Mesendoderm (in vitro differentiated cells): ENCODE data around the gene GNL3.

Experiments
- DNase-seq: peaks from one replicate; pipeline ENCODE4 v3.0.0; 2013
- H2AK5ac ChIP-seq: 2 replicates; pipeline ENCODE4 v1.6.1; 2013; ENCODE audit warnings: low read length, inconsistent platforms
- H2BK120ac ChIP-seq: 2 replicates; pipeline ENCODE4 v1.6.1; 2013; ENCODE audit warnings: low read depth, mild to moderate bottlenecking, low read length, moderate library complexity, mixed read lengths
- H2BK15ac ChIP-seq: replicated peaks from 2 replicates; pipeline ENCODE4 v1.6.1; 2013; ENCODE audit warnings: low read depth, mild to moderate bottlenecking, moderate library complexity
- H2BK5ac ChIP-seq: 2 replicates; pipeline ENCODE4 v1.6.1; 2013; ENCODE audit warnings: low read length, inconsistent platforms
- H3K18ac ChIP-seq: 2 replicates; pipeline ENCODE4 v1.6.1; 2013; ENCODE audit warnings: mild to moderate bottlenecking, low read length, mixed read lengths
- H3K23ac ChIP-seq: one replicate; pipeline ENCODE4 v1.6.1; 2013; ENCODE audit warnings: low read length
- H3K27ac ChIP-seq: 2 replicates; pipeline ENCODE4 v1.5.1; 2013; ENCODE audit warnings: low read depth, mild to moderate bottlenecking, inconsistent platforms, low read length, moderate library complexity
- H3K27me3 ChIP-seq: 2 replicates; pipeline ENCODE4 v1.6.1; 2013; ENCODE audit warnings: low read length, control low read depth, mild to moderate bottlenecking, inconsistent platforms; ENCODE audit not compliant: insufficient read depth, poor library complexity
- H3K36me3 ChIP-seq: 2 replicates; pipeline ENCODE4 v1.6.1; 2013; ENCODE audit warnings: low read length, inconsistent platforms; ENCODE audit not compliant: control insufficient read depth, insufficient read depth
- H3K4ac ChIP-seq: one replicate; pipeline ENCODE4 v1.6.1; 2013; ENCODE audit warnings: low read depth, mild to moderate bottlenecking, low read length, moderate library complexity
- H3K4me1 ChIP-seq: 2 replicates; pipeline ENCODE4 v1.6.1; 2013; ENCODE audit warnings: low read depth, low read length, inconsistent platforms; ENCODE audit not compliant: control insufficient read depth
- H3K4me2 ChIP-seq: 2 replicates; pipeline ENCODE4 v1.6.1; 2013; ENCODE audit warnings: low read length
- H3K4me3 ChIP-seq: 2 replicates; pipeline ENCODE4 v1.5.1; 2013; ENCODE audit warnings: mild to moderate bottlenecking, low read length
- H3K56ac ChIP-seq: one replicate; pipeline ENCODE4 v1.6.1; 2013; ENCODE audit warnings: low read length
- H3K79me1 ChIP-seq: 2 replicates; pipeline ENCODE4 v1.6.1; 2013; ENCODE audit warnings: low read length, inconsistent platforms
- H3K79me2 ChIP-seq: 2 replicates; pipeline ENCODE4 v1.6.1; 2013; ENCODE audit warnings: mild to moderate bottlenecking, low read length; ENCODE audit not compliant: control insufficient read depth, insufficient read depth
- H3K9ac ChIP-seq: 2 replicates; pipeline ENCODE4 v1.6.1; 2013; ENCODE audit warnings: low read length, inconsistent platforms
- H4K5ac ChIP-seq: one replicate; pipeline ENCODE4 v1.6.1; 2013; ENCODE audit warnings: low read length
- H4K8ac ChIP-seq: one replicate; pipeline ENCODE4 v1.6.1; 2013; ENCODE audit warnings: low read depth, mild to moderate bottlenecking, control low read depth, low read length, moderate library complexity
- WGBS: extraction: QIAGEN DNeasy Blood & Tissue Kit; methylation state at CpG from one replicate; pipeline ENCODE4 v1.1.7; 2013; ENCODE audit warnings: low lambda C conversion rate, missing lambda C conversion rate; ENCODE audit not compliant: insufficient coverage; ENCODE audit errors: extremely low coverage; 5-methylcytosine and 5-hydroxymethylcytosine counted together

The GNL3 gene

DNA sequence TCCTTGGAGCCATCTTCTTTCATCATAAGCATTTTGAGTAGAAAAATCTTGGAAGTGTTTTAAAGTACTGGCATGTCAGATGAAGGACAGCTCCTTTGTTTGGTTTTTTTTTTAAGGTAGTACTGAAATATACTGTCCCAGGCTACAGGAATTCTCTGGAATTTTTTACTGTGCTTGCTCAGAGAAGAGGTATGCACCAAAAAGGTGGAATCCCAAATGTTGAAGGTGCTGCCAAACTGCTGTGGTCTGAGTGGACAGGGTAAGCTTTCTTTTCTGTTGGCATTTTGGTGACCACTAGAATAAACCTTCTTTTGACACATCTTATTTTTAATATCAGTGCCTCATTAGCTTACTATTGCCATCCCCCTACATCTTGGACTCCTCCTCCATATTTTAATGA, 7.2 kb downstream of the GNL3 start:
- H3K36me3 ChIP-seq, result peaks cover 40% of the 10 kb centered on the region

DNA sequence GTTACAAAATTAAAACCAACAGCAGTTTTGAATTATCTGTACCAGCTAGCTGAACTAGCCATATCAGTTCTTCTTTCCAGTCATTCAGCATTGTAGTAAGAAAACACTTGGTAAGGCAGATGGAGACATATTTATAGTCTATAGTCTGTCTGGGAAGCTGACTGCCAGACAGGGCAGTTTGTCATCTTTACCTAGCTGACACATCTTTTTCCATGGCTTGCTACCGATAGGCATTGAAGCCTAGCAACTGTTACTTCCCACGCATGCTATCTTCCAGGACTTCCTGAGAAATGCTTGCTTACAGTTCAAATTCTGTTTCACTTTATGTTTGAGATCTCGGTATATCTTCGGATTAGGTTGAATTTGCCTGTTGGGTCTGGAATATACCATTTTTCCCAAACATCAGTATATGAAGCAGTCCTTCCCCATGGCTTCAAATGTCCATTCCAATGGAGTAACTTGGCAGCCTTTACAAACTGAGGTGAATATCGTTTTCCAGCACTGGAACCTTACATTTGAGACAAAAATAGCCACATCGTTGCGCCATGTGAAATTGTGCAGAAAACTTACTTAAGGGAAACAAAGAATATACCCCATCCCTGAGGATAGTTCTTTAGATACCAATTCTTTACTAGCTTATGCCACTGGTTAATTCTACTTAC, 8.8 kb downstream of the GNL3 start:
- no peak overlapping the region for H2BK15ac ChIP-seq
- H3K79me2 ChIP-seq, result no peaks in the 10 kb centered on the region
- H2BK5ac ChIP-seq, result no peak overlapping the region
- no peak overlapping the region for H3K23ac ChIP-seq
- no peak overlapping the region for H2BK120ac ChIP-seq
- peaks cover 28% of the 10 kb centered on the region for H3K36me3 ChIP-seq
- no peak overlapping the region for H3K27ac ChIP-seq
- H3K4ac ChIP-seq, result no peak overlapping the region
- H2AK5ac ChIP-seq, result no peak overlapping the region
- no peak overlapping the region for H3K9ac ChIP-seq
- no peaks in the 10 kb centered on the region for H3K27me3 ChIP-seq
- no CpG with 5 or more reads among the region's 7 CpGs for WGBS
- no peak overlapping the region for H3K4me2 ChIP-seq
- no peak overlapping the region for H3K56ac ChIP-seq
- no peak overlapping the region for H4K5ac ChIP-seq
- peaks cover 1% of the 10 kb centered on the region for H3K79me1 ChIP-seq
- H4K8ac ChIP-seq, result no peak overlapping the region
- no peak for DNase-seq
- H3K18ac ChIP-seq, result no peak overlapping the region
- no peaks in the 10 kb centered on the region for H3K4me1 ChIP-seq
- H3K4me3 ChIP-seq, result no peak overlapping the region

More for the DNA sequence above, 7.2 kb downstream of the GNL3 start:
- Histone ChIP-seq H4K5ac (no peak overlapping the region), H2BK120ac (no peak overlapping the region), H3K79me1 (peaks cover 9% of the 10 kb centered on the region), H2BK5ac (no peak overlapping the region), H3K9ac (no peak overlapping the region), H4K8ac (no peak overlapping the region), H3K18ac (no peak overlapping the region), H2AK5ac (no peak overlapping the region), H3K4me1 (no peaks in the 10 kb centered on the region), H3K79me2 (peaks cover 10% of the 10 kb centered on the region), H3K4me2 (no peak overlapping the region), H3K27ac (no peak overlapping the region), H3K4me3 (no peak overlapping the region), H3K4ac (no peak overlapping the region), H3K23ac (no peak overlapping the region), H3K27me3 (no peaks in the 10 kb centered on the region), H2BK15ac (no peak overlapping the region), H3K56ac (no peak overlapping the region)
- no peak for DNase-seq

DNA sequence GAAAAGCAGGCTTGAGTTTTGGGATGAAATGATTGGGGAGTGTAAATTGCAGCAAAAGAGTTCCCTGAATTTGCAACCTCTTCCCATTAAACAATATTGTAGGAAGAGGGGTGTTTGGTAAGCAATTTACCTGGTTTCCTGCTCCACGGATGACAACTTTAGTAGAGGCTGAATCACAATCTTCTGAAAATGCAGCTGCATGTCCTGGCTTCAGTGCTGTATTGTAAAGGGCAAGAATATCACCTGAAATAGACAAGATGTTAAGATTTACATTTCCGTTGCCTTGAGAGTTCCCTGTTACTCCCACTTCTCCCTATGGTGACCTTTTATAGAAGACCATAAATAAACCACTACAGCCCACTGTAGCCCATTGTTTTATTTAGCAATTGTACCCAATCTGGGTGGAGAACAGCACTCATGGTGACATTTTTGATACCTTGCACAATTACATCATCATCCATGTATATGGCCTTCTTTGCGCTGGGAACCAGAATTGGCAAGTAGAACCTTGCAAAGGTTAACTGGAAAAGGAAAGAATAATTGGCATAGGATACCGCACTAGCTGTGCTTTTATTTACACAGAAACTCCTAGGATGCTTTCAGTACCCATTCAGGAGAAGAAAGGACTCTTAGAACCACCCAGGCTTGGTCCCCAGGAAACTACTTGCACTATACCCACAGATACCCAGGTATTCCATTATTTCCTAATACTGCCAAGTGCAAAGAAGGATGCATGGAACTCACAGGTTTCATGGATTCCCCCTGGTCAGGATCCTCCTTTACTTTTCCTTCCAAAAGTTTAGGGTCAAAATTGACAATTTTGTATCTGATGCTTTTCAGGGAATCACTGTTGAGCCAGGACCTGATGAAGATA, 10.2 kb downstream of the GNL3 start:
- H3K27me3 ChIP-seq, result no peaks in the 10 kb centered on the region
- WGBS, result no CpG with 5 or more reads among the region's 4 CpGs
- H3K18ac ChIP-seq, result no peak overlapping the region
- H3K79me1 ChIP-seq, result no peaks in the 10 kb centered on the region
- H2BK5ac ChIP-seq, result no peak overlapping the region
- peaks cover 22% of the 10 kb centered on the region for H3K36me3 ChIP-seq
- H2BK15ac ChIP-seq, result no peak overlapping the region
- H3K23ac ChIP-seq, result no peak overlapping the region
- no peak overlapping the region for H3K4me3 ChIP-seq
- no peaks in the 10 kb centered on the region for H3K4me1 ChIP-seq
- H3K4me2 ChIP-seq, result no peak overlapping the region
- DNase-seq, result no peak
- H4K8ac ChIP-seq, result no peak overlapping the region
- H3K56ac ChIP-seq, result no peak overlapping the region
- no peak overlapping the region for H2BK120ac ChIP-seq
- no peak overlapping the region for H3K4ac ChIP-seq
- H3K9ac ChIP-seq, result no peak overlapping the region
- no peak overlapping the region for H3K27ac ChIP-seq
- no peak overlapping the region for H4K5ac ChIP-seq
- no peaks in the 10 kb centered on the region for H3K79me2 ChIP-seq
- H2AK5ac ChIP-seq, result no peak overlapping the region

GRCh38 chr3:52696830-52697631, 11.2 kb downstream of the GNL3 start:
- H3K27ac ChIP-seq, result no peak overlapping the region
- no peak overlapping the region for H3K4ac ChIP-seq
- no peak overlapping the region for H2BK5ac ChIP-seq
- no peak overlapping the region for H4K5ac ChIP-seq
- no peaks in the 10 kb centered on the region for H3K4me1 ChIP-seq
- no peak overlapping the region for H3K9ac ChIP-seq
- H3K56ac ChIP-seq, result no peak overlapping the region
- no peak overlapping the region for H3K4me3 ChIP-seq
- H2BK15ac ChIP-seq, result no peak overlapping the region
- WGBS, result no CpG with 5 or more reads among the region's 2 CpGs
- no peak overlapping the region for H3K23ac ChIP-seq
- H3K79me2 ChIP-seq, result no peaks in the 10 kb centered on the region
- H3K4me2 ChIP-seq, result no peak overlapping the region
- no peak overlapping the region for H2AK5ac ChIP-seq
- H3K79me1 ChIP-seq, result no peaks in the 10 kb centered on the region
- no peak overlapping the region for H4K8ac ChIP-seq
- H3K36me3 ChIP-seq, result peaks cover 22% of the 10 kb centered on the region
- H2BK120ac ChIP-seq, result no peak overlapping the region
- no peaks in the 10 kb centered on the region for H3K27me3 ChIP-seq
- no peak for DNase-seq
- no peak overlapping the region for H3K18ac ChIP-seq

- Histone ChIP-seq H3K23ac (no peak overlapping the region), H3K56ac (no peak overlapping the region), H3K27me3 (no peaks in the 10 kb centered on the region), H4K8ac (no peak overlapping the region), H3K27ac (no peak overlapping the region), H2BK120ac (no peak overlapping the region), H3K4me3 (no peak overlapping the region), H3K4me1 (no peaks in the 10 kb centered on the region), H3K79me2 (no peaks in the 10 kb centered on the region), H2BK5ac (no peak overlapping the region), H3K79me1 (no peaks in the 10 kb centered on the region), H2BK15ac (no peak overlapping the region), H3K18ac (no peak overlapping the region), H4K5ac (no peak overlapping the region), H3K9ac (no peak overlapping the region), H3K4ac (no peak overlapping the region), H3K36me3 (peaks cover 21% of the 10 kb centered on the region), H3K4me2 (no peak overlapping the region), H2AK5ac (no peak overlapping the region)
- no CpG with 5 or more reads among the region's 4 CpGs for WGBS
- DNase-seq, result no peak
These were observed 11.8 kb downstream of the GNL3 start for GRCh38 chr3:52697632-52697965.
